Camera-type eye (tissue), 1 donor: ENCODE measurements around the gene IL2RG. TPM values are rescaled to one million over a fixed set of nuclear protein-coding genes. Genes with fewer than 3 reads are reported as not detected.

ENCODE experiments used
- total RNA-seq: library from RNA; depleted of rRNA; stranded (reverse); fragments of >200 nt; gene quantifications from one replicate; pipeline ENCODE4 v1.2.3, GENCODE V29; 2014

IL2RG gene
- total RNA-seq, result 1.3 TPM

DNA sequence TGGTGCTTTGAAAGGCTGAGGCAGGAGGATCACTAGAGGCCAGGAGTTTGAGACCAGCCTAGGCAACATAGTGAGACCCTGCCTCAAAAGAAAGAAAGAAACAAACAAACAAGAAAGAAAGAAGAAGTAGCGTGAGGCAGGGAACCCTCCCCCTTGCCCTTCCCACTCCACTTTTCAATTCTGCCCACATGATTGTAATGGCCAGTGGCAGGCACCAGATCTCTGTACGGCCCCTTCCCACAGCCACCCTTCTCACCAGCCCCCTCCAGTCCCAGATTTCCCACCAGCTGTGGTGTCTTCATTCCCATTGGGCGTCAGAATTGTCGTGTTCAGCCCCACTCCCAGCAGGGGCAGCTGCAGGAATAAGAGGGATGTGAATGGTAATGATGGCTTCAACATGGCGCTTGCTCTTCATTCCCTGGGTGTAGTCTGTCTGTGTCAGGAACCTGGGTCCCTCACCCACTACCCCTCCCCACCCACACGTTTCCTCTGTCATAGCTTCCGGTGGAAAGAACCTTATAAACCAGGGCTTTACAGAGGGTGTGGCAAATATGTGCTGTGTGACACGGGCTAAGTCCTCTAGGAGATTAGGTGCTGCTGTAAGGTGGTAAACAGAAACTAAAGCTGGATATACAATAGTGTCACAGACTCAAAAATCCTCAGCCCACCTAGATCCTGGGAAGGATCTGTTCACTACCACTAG, at the start of gene IL2RG:
IL2RG (minus strand) TSS at position 437 of the 703 bp plus-strand sequence; CDS start at position 399, 38 bp downstream.

DNA sequence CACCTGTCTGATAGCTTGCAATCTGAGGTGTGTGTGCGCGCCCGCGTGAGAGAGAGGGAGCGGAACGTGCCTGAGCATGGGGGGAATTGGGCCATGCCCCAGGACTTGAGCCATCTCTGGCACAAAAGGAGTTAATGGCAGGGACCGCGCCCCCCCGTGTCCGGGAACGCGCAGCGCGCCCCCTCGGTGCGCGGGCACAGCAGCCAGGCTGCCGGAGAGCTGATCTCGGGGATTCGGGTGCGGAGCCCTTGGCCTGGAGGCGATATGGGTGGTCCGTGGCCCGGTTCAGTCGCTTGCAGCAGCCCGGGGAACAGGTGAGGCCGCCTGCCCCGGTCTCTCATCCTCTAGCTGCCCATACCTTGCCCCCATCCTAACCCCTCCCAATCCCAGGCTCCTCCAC, 33.3 kb upstream of the IL2RG start, which contains the start of gene NLGN3:
NLGN3 (plus strand) TSS at position 191 of the 400 bp plus-strand sequence. CDS start 2,909 bp downstream, outside the sequence.

GRCh38 chrX:71118032-71118984, 6.9 kb upstream of the IL2RG start, which contains the start of gene MED12:
MED12 (plus strand) TSS chrX:71118596; CDS start chrX:71118755, 159 bp downstream.

DNA sequence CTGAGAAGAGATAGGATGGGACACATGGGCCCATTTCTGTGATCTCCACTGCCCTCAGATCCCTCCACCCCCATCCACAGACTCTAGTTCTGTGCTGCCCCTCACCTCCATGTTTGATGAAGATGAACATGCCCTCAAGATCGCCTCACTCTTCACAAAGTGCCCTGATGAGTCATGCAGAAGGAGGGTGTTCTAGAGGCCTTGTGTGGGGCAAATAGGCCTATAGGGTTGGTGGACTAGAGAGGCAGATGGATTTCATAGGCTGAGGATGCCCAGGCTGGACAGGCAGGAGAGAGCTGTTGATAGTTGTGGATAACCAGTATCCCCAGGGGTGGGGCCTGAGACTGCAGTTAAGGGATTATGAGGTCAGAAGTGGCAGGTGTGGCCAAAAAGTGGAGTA, 5.0 kb downstream of the IL2RG start, which contains the start of gene CXorf65:
CXorf65 (minus strand) TSS at position 314 of the 400 bp plus-strand sequence; CDS start at position 130, 184 bp downstream.

GRCh38 chrX:71095555-71095980, 15.8 kb downstream of the IL2RG start, which contains the start of gene FOXO4:
FOXO4 (plus strand) TSS chrX:71095851; CDS start chrX:71096529, 678 bp downstream.

GRCh38 chrX:71068044-71068918, 43.1 kb downstream of the IL2RG start, which contains the start of gene SNX12:
SNX12 (minus strand) TSS chrX:71068334; CDS start chrX:71068306, 28 bp downstream.

Other genes with a start within 250 kb of the IL2RG start
- 0.33 TPM for gene TEX11, start 202.9 kb downstream of the IL2RG start, total RNA-seq
- 3.6 TPM for gene SLC7A3, start 180.5 kb downstream of the IL2RG start, total RNA-seq
- gene SNX12, start 43.2 kb downstream of the IL2RG start, total RNA-seq, result 62.5 TPM
- gene FOXO4, start 15.7 kb downstream of the IL2RG start, total RNA-seq, result 16.6 TPM
- not detected for gene CXorf65, start 4.8 kb downstream of the IL2RG start, total RNA-seq
- 48.8 TPM for gene MED12, start 7.0 kb upstream of the IL2RG start, total RNA-seq
- 20.5 TPM for gene NLGN3, start 33.3 kb upstream of the IL2RG start, total RNA-seq
- 0.49 TPM for gene GJB1, start 111.6 kb upstream of the IL2RG start, total RNA-seq
- 28.6 TPM for gene ZMYM3, start 142.6 kb upstream of the IL2RG start, total RNA-seq
- 397 TPM for gene NONO, start 172.1 kb upstream of the IL2RG start, total RNA-seq
- 7.5 TPM for gene ITGB1BP2, start 190.2 kb upstream of the IL2RG start, total RNA-seq